ENCODE results near the gene GPR162. TPM values are rescaled to one million over a fixed set of nuclear protein-coding genes. Genes with fewer than 3 reads are reported as not detected.

GPR162 gene
- total RNA-seq, 4 donors from 2014 or later: 1.3 to 2.3 (median 1.5) TPM; not detected in 1

DNA sequence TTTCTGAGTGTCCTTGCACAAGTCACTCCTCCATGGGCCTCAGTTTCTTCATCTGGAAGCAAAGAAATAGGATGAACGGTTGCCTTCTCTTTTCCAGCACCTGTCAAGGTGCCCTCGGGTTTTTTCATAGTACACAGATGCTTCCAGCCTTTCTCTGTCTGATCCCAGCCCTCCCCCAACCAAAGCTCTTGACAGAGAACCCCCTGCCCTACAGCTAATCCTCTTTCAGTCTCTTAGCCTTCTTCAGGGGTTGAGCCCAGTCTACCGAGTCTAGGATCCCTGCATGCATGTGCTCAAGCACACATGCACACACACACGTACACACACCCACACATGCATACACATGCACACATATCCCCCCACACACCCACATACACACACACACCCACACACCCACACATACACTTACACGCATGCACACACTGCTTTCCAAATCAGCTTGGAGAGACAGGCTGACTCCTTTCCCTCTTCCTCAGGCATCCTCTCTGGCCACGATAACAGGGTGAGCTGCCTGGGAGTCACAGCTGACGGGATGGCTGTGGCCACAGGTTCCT, 24.8 kb downstream of the GPR162 start:
- H3K9me3 ChIP-seq: no peaks in the 10 kb centered on the region
- intact Hi-C loops (cut with DNase I): no loop called here
- WGBS, 2 donors: 84 to 85% methylated on average over 5 to 7 of the region's 7 CpGs
- peaks cover 0 to 43% (median 0%) of the 10 kb centered on the region in 3 donors for H3K36me3 ChIP-seq
- no peak for DNase-seq
- H3K27me3 ChIP-seq: no peaks in the 10 kb centered on the region
- H3K4me3 ChIP-seq: no peak overlapping the region
- H3K4me1 ChIP-seq: peaks cover 11 to 13% (median 11%) of the 10 kb centered on the region in 3 donors
- TF ChIP-seq POLR2A (IDR thresholded peaks at IDR 0.05): no peak
- TF ChIP-seq, protein P1, sequence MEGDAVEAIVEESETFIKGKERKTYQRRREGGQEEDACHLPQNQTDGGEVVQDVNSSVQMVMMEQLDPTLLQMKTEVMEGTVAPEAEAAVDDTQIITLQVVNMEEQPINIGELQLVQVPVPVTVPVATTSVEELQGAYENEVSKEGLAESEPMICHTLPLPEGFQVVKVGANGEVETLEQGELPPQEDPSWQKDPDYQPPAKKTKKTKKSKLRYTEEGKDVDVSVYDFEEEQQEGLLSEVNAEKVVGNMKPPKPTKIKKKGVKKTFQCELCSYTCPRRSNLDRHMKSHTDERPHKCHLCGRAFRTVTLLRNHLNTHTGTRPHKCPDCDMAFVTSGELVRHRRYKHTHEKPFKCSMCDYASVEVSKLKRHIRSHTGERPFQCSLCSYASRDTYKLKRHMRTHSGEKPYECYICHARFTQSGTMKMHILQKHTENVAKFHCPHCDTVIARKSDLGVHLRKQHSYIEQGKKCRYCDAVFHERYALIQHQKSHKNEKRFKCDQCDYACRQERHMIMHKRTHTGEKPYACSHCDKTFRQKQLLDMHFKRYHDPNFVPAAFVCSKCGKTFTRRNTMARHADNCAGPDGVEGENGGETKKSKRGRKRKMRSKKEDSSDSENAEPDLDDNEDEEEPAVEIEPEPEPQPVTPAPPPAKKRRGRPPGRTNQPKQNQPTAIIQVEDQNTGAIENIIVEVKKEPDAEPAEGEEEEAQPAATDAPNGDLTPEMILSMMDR (IDR thresholded peaks at IDR 0.05): no peak
- no peak overlapping the region for H3K27ac ChIP-seq

DNA sequence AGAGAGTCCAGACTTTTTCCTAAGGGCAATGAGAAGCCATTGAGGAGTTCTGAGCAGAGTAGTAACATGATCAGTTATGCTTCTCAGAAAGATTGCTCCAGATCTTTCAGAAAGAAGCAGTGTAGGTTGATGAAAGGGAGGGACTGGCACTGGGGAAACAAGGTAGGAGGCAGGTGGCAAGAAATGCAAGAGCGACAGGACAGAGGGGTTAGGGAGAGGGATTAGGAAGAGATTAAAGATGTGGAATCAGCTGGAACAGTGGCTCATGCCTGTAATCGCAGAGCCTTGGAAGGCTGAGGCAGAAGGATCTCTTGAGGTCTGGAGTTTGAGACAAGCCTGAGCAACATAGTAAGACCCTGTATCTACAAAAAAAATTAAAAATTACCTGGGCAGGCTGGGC, 26.1 kb downstream of the GPR162 start:
- Histone ChIP-seq H3K4me3 (no peak overlapping the region), H3K4me1 (peaks cover 11 to 14% (median 11%) of the 10 kb centered on the region in 3 donors), H3K27me3 (no peaks in the 10 kb centered on the region), H3K36me3 (peaks cover 0 to 43% (median 0%) of the 10 kb centered on the region in 3 donors), H3K9me3 (no peaks in the 10 kb centered on the region), H3K27ac (no peak overlapping the region)
- DNase-seq: no peak
- 87 to 90% methylated on average over 2 of the region's 2 CpGs for WGBS, 2 donors
- intact Hi-C loops (cut with DNase I): no loop called here
- TF ChIP-seq, protein P1 (IDR thresholded peaks at IDR 0.05): no peak
- no peak for TF ChIP-seq POLR2A (IDR thresholded peaks at IDR 0.05)

DNA sequence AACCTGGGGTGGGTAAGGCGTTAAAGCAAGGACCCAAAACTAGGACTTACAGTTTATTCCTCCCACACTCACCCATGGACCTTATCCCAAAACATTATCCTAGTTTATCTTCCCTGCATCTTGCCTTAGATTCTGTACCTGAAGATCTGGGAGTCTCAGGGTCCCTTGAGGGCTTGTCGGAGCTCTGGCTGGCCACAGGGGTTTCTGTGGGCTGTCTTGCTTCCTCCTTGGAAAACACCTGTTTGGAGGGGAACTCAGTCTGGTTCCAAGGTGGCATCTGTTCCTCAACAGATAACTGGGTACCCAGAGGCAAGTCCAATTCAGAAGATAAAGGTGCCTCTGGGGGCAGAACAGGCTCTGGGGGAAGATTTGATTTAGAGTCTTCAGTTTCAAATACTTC, 27.8 kb downstream of the GPR162 start:
- 92 to 100% methylated on average over 1 to 2 of the region's 2 CpGs for WGBS, 2 donors
- Histone ChIP-seq H3K27me3 (no peaks in the 10 kb centered on the region), H3K4me3 (no peak overlapping the region), H3K4me1 (peaks cover 11 to 29% (median 24%) of the 10 kb centered on the region in 3 donors), H3K27ac (no peak overlapping the region), H3K9me3 (no peaks in the 10 kb centered on the region), H3K36me3 (peaks cover 0 to 43% (median 0%) of the 10 kb centered on the region in 3 donors)
- TF ChIP-seq, protein P1 (IDR thresholded peaks at IDR 0.05): no peak
- TF ChIP-seq POLR2A (IDR thresholded peaks at IDR 0.05): no peak
- no peak for DNase-seq
- intact Hi-C loops (cut with DNase I): no loop called here

GRCh38 chr12:6849976-6850560, 28.4 kb downstream of the GPR162 start:
- Histone ChIP-seq H3K4me3 (peak overlapping the region in 3 of 4 donors; percentile 58 to 86 (median 83)), H3K9me3 (no peaks in the 10 kb centered on the region), H3K27ac (peak overlapping the region in 1 of 4 donors; percentile 99), H3K4me1 (peaks cover 11 to 29% (median 24%) of the 10 kb centered on the region in 3 donors), H3K36me3 (peaks cover 0 to 45% (median 0%) of the 10 kb centered on the region in 3 donors), H3K27me3 (no peaks in the 10 kb centered on the region)
- 71 to 82% methylated on average over 6 to 10 of the region's 10 CpGs for WGBS, 2 donors
- intact Hi-C loops (cut with DNase I): no loop called here
- TF ChIP-seq POLR2A (IDR thresholded peaks at IDR 0.05): no peak
- TF ChIP-seq, protein P1 (IDR thresholded peaks at IDR 0.05): no peak
- DNase-seq: no peak

DNA sequence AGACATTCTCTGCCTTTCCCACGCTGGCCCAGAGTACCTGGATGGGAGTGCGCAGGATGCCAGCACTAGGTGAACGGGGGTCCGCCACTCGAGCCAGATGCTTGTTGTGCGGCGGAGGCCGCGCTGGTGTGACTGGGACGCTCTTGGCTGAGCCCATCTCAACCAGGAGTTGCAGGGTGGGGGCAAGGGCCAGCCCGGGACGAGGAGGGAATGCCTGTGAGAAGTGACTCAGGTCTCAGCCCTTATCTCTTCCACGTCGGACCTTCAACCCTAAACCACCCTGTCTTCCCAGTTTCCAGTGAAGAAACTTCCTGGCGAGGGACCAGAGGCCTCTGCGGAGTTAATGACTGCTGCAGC, 29.2 kb downstream of the GPR162 start:
- 0 to 29% methylated on average over 4 to 14 of the region's 16 CpGs for WGBS, 2 donors
- intact Hi-C loops (cut with DNase I): no loop called here
- TF ChIP-seq POLR2A (IDR thresholded peaks at IDR 0.05): no peak
- TF ChIP-seq, protein P1 (IDR thresholded peaks at IDR 0.05): no peak
- DNase-seq: no peak
- H3K4me3 ChIP-seq: peak overlapping the region; percentile 58 to 86 (median 71)
- H3K9me3 ChIP-seq: no peaks in the 10 kb centered on the region
- no peaks in the 10 kb centered on the region for H3K27me3 ChIP-seq
- H3K36me3 ChIP-seq: peaks cover 2 to 45% (median 4%) of the 10 kb centered on the region in 3 donors
- peak overlapping the region; percentile 92 to 99 (median 97) for H3K27ac ChIP-seq
- peaks cover 11 to 29% (median 24%) of the 10 kb centered on the region in 3 donors for H3K4me1 ChIP-seq

Measured in esophagus squamous epithelium (tissue), 5 donors.